G401 (cell line): ENCODE results near the gene SNX25. TPM values are rescaled to one million over a fixed set of nuclear protein-coding genes. Genes with fewer than 3 reads are reported as not detected.
"Not testable (repeated sequence)": the region's sequence is repeated elsewhere in the genome, so short reads cannot be mapped to it uniquely, and the experiment has no call there.

ENCODE experiments used
- DNase-seq: peaks from one replicate; pipeline ENCODE4 v3.0.0-alpha.2; 2015; ENCODE audit warnings: low spot score
- in situ Hi-C: cut with HindIII; loops from 2 replicates; pipeline ENCODE4 v1.10.0; 2016; ENCODE audit warnings: low sequenced_read_pairs, mixed read lengths
- total RNA-seq: library from RNA; depleted of rRNA; stranded (reverse); fragments of >200 nt; shearing (Covaris generic); gene quantifications from 2 replicates; pipeline ENCODE4 v1.2.3, GENCODE V29; 2014

The SNX25 gene
- total RNA-seq, 1 experiment from 2014 or later: 13.7 TPM

DNA sequence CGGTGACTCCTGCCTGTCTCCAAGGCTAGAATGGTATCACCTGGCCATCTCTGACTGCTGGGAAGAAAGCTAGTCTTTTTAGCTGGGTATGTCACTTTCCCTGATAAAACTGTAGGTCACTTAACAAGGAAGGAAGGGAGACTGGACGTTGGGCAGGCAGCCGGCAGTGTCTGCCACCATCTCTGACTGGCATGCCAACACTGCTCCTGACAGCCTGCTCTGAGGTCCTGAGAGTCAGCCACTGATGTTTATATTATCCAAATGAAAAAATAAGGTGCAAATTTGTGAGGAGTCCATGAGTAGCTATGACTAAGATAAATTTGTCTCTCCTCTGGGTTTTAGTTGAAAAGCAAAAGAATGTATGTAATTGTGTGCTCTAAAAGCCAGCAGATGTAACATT lies 77.2 kb downstream of the SNX25 start:
- DNase-seq: peak; percentile 50
- in situ Hi-C loops: no loop called here

DNA sequence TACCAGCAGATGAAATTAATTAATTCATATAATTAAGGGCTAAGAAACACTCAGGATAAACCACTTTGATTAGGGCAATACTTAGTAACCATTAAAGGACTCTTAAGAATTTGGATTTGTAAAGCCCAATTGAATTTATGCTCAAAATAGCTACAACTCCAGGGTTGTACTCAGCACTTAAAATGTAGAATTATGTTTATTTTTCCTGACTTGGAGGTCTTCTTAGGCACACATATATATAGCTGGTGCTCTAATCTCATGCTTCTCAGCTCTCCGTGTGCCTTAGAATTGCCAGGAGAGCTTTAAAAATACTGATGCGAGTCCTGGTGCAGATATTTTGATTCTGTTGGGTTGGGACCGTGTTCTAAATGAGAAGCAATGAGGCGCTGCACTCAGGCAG lies 77.6 kb downstream of the SNX25 start:
- DNase-seq: no peak
- in situ Hi-C loops: no loop called here

DNA sequence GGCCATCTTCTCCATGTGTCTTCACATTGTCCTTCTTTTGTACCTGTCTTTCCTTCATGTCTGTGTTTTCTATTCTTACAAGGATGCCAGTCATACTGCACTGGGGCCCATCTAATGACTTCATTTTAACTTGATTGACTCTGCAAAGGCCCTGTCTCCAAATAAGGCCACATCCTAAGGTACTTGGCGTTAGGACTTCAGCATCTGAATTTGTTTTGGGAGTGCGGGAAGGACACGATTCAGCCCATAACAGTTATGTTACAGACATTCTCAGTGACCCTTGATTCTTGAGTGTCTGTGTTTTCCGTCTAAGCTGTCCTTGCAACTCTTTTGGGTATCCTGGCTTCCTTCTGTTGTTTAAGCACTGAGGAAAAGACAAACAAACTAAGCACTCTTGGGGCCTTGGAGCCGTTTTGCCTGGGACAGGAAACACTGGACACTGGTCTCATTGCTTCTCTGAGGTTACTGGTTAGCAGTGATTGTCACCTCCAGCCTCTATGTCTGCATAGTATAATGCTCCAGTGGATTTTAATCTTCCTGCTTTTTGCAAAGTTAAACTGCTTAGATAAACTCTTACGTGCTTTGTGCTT lies 80.7 kb downstream of the SNX25 start:
- DNase-seq: no peak
- in situ Hi-C loops: no loop called here

DNA sequence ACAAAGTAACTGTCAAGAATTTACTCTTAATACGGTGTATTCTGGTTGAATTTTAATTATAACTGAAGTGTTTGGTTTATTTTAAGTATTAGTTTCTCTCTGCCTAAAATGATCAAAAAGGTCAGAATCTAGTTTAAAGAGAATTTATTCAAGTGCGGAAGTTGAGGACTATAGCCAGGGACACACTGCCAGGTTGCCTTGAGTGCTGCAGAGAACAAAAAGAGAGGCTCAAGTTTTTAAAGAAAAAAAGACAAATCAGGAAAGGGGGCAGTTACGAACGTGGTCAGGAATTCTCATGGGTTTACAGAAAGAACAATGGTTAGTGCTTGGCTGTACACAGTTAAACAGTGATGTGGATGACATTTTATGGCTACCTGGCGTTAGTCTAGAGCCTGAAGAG lies 81.3 kb downstream of the SNX25 start:
- in situ Hi-C loops: no loop called here
- DNase-seq: no peak

DNA sequence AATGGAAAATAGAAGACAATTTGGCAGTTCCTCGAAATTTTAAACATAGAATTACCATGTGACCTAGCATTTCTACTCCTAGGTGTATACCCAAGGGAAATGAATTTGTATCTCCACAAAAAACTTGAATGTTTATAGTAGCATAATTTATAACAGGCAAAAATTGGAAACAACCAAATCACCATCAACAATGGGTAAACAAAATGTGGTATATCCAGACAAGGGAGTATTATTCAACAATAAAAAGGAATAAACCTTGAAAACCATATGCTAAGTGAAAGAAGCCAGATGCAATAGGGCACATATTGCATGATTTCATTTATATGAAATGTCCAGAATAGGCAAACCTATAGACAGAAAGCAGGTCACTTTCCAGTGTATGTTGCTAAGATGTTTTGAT lies 83.8 kb downstream of the SNX25 start:
- in situ Hi-C loops: no loop called here

DNA sequence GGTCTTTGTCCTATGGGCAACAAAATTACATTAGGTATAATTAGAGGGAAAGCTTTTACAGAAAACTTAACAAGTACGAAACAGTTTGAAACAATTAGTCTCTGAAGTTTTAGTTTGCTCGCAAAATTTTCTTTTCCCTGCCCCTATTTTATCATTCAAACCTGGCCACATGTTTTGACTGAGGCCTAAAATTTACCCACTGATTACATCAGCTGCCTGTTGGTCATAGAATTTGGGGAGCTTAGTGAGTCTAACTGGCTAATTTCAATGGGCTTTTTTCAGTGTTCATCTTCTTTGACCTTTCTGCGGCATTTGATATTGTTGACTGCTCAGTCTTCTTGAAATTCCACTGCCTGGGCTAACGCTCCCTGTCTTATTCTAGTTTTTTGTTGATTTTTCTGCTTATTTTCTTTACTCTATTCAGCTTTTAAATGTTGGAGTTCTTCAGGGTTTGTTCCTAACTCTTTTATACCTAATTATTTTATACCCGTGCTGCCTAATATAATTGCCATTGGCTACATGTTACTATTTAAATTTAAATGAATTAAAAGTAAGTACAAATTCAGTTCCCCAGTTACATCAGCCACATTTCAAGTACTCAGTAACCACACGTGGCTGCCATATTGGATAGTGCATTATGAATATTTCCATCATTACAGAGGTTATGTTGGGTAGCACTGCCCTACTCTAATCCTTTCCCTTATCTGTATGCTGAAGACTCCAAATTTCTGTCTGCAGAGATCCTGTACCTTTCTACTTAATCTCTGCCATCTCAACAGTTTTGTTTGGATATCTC lies 87.5 kb downstream of the SNX25 start:
- in situ Hi-C loops: no loop called here
- no peak for DNase-seq

More for the DNA sequence above, 83.8 kb downstream of the SNX25 start:
- DNase-seq: no peak

DNA sequence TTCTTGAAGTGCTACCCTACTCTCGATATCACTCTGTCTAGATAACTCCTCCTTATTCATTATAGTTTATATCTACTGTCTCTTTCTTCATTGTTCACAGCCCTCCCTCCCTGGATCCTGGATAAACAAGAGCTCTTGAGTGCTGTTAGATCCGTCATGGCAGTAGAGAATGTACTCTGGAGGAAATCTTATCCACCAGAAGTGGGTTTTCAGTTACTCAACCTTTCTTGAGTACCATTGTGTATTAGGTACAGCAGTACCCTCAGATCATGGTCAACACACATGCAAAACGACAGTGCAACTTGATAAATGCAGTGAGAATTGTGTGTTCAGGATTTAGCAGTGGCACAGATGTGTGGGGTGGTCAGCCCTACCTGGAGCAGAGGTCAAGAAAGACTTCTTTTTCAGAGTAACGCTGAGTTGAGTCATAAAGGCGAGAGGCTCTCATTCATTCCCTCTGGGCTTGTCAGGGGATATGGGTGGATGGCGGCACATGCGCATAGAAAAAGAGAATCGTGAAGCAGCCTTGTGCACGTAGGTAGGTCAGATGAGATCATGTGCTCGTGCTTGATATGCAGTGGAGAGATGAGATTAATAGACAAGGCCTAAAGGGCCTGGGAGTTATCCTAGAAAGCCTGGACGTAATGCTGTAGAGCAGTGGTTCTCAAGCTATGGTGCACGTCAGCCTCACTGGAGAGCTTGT lies 89.5 kb downstream of the SNX25 start:
- in situ Hi-C loops: no loop called here
- no peak for DNase-seq

DNA sequence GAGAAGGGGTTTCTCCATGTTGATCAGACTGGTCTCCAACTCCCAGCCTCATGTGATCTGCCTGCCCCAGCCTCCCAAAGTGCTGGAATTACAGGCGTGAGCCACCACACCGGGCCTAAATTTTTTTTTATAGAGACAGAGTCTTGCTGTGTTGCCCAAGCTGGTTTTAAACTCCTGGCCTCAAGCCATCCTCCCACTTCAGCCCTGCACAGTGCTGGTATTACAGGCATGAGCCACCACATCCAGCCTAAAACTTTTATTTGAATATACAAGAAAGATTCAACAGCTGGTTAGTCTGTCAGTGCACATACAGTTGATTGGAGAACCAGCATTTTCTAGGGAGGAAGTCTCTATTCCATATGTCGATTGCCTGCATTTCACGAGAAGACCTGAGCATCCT lies 95.1 kb downstream of the SNX25 start:
- DNase-seq: no peak
- in situ Hi-C loops: no loop called here

DNA sequence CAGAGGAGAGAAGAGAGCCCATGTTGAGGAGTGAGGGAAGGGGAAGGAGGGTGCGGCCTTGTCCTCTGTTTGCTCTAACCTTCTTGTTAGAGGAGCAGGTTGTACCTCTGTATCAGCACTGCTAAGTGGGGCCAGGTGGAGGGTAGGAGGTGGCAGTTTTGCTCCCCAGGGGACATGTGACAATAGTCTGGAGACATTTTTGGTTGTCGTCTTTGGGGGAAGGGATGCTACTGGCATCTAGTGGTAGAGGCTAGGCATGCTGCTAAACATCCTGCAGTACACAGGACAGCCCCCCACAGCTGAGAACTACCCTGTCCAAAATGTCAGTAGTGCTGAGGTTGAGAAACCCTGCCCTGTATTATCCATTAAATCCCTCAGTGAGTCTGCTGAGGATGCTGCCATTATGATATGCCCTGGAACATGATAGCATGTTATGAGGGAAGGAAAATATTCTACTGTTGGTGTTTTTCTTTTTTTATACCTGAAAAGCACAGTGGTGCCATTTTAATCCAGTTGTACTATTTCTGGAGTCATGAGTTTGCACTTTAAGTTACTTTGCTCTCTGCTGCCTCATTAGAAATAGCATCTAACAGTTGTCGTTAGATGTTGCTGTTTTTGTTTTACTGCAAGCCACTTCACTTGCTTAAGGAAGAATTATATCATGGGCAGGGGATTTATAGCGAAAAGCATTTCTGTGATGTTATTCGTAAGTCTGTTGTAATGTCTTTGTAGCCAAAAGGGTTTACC lies 95.7 kb downstream of the SNX25 start:
- in situ Hi-C loops: no loop called here
- peak; percentile 19 for DNase-seq

DNA sequence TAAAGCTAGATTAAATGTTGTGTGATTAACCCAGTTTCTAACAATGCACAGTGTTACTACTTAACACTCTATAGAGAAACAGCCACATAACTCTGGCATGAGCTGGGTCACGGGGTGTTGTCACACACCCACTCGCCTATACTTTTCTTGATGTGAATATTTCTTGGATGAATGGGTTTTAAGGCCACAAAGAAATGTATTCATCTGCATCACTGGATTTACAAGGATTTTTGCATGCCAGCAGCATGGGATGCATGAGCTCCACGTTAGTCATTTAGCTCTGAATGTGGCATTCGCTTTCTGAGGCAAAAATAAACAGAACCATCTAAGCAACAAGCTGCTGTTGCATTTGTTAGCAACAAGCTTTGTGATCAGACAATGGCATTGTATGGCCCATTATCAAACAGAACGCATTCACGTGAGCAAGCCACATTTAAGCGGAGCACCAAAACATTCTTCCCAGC lies 96.6 kb downstream of the SNX25 start:
- peak; percentile 30 for DNase-seq
- in situ Hi-C loops: no loop called here

DNA sequence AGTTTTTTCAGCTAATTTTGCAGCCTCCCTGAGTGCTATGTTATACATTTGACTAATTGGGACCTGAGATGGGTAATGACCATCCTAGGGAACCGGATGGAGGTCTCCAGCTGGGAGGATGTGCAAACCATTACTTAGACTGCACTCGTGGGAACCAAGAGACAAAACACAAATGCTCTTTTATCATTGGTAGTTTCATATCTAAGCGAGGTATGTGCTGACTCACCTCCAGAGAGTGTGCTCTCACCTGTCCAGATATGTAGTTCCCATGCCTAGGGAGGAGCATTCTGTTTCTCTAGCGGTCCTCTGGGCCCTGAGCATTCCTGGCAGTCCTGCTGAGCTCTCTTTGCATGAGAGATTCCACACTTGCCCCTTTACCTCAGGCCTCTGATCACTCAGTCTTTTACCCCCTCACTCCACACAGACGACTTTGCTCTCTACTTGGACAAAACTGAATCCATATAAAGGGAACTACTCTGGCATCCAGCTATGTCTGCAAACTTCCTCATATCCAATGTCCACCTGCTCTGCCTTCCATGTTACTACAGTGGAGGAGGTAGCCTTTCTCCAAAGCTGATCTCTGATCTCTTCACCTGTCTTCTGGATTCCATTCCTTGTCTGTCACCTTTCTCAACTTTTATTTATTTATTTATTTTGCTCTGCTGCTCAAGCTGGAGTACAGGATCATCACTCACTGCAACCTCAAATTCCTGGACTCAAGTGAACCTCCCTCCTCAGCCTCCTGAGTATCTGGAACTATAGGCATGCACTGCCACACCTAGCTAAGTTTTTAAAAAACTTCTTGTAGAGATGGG lies 97.9 kb downstream of the SNX25 start:
- DNase-seq: no peak
- in situ Hi-C loops: no loop called here

DNA sequence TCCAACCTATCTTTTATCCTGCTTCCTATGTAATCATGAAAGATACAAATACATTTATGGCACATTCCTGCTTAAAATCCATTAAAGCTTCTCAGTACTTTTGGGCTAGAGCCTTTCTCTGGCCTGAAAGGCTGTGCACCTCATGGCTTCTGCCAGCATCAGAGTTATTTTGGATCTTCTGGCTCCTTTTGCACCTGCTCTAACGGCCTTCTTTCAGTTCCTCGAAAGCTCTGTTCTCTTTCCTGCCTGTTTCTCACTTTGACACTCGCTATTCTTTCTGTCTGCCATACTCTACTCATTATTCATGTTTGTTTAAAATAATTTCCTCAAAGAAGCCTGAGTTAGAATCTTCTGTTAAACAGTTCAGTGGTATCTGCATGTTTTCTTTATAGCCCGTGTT lies 100.4 kb downstream of the SNX25 start:
- in situ Hi-C loops: no loop called here
- DNase-seq: no peak

DNA sequence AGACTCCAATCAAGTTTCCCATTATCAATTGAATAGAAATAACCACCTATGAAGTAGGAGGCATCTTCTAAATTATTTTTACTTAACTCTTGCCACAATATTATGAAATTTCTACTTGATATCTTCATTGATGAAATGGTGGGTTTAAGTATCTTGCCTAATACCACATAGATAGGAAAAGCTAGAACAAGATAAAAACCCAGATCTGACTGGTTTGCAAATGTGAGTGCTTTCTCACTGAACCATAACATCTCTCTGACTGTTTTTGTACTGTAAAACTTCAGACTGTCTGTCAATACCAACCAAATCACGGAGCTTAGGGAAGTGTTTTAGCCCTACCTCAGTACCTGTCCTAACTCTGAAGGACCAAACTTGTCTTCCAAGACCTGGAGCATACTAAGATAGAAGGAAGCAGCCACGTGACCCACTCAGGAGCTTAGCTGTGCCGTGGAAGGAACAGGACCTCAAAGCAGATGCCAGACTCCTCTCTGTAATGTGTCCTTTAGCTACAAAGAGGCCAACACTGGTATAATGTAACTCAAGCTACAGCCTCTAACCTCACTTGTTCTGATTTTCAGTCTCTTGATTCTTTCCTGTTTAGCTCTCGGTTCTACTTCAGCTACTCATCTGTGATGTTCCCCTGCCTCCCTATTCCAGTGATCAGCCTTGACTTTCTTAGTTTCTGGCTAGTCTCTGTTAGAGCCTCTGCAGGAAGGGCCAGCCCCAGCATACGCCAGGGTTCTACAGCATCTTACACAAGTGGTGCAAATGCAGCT lies 101.9 kb downstream of the SNX25 start:
- no peak for DNase-seq
- in situ Hi-C loops: no loop called here

DNA sequence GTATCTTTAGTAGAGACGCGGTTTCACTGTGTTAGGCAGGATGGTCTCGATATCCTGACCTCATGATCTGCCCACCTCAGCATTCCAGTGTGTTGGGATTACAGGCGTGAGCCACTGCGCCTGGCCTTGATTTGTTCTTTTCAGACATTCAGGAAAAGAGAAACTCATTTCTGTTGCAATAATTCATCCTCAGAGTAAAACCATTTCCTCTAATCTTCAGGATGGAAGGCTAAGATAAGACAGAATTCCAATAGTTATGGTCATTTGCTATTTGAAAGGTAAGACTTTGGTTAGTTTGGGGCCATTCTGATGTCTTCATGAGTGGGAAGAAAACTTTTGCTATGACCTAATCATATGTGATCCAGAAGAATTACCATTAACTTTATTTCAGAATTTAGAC lies 103.3 kb downstream of the SNX25 start:
- DNase-seq: no peak
- in situ Hi-C loops: no loop called here

DNA sequence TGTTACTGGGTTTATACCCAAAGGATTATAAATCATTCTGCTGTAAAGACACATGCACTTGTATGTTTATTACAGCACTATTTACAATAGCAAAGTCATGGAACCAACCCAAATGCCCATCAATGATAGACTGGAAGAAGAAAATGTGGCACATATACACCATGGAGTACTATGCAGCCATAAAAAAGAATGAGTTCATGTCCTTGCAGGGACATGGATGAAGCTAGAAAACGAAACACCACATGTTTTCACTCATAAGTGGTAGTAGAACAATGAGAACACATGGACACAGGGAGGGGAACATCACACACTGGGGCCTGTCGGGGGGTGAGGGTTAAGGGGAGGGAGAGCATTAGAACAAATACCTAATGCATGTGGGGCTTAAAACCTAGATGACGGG lies 108.1 kb downstream of the SNX25 start:
- not testable (repeated sequence) for DNase-seq

DNA sequence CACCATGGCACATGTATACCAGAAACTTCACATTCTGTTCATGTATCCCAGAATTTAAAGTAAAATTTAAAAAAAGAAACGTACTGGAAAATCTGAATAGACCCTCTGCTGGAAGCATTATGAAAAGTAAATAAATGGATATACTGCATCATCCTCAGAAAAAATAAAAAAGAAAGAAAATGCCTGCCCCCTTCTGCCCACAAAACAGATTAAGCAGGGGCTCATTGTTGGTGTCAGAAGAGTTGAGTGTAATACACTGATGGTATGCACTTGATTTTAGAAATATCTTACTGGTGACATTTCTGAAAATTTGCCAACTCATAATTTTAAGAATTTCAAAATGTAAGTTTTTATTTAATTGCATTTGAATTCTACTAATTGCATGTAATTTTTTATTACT lies 108.5 kb downstream of the SNX25 start:
- no peak for DNase-seq
- in situ Hi-C loops: no loop called here

More for the DNA sequence above, 108.1 kb downstream of the SNX25 start:
- in situ Hi-C loops: not testable (repeated sequence)

DNA sequence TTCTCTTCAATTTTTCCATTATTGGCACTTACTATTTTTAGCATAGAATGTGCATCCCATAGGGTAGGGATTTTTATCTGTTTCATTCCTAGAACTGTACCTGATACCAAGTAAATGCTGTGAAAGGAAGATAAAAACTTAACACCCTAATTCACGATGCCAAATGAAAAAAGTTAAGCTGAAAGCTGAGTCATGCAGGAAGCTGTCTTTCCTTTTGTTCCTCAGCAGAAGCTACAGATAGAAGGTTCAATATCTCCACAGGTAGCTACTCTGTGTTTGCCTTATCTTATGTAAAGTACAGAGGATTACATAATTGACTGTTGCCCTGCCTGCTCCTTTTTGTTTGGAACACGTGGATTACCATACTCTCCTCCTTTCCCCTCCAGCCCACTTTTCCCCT lies 109.3 kb downstream of the SNX25 start:
- DNase-seq: peak; percentile 38
- in situ Hi-C loops: no loop called here

DNA sequence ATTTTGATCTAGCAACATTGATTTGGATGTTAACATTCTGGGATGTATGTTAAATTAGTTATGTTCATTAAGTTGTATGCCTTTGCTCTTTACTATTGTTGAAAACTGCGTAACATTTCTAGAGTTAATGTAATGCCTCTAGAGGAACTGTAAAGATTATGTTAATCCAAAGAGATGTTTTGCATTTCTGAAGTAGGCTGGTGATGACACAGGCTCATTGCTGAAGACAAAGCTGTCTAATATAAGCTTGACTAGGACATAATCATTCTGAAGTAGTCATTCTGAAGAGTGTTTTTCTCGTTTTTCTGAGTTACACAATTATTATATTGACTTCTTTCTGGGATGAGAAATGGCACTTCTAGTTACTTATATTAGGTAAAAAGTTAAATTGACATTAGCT lies 113.4 kb downstream of the SNX25 start:
- in situ Hi-C loops: no loop called here

More for the DNA sequence above, 113.4 kb downstream of the SNX25 start:
- DNase-seq: no peak
